A673 (cell line): ENCODE measurements around the gene GON4L. TPM values are rescaled to one million over a fixed set of nuclear protein-coding genes. Genes with fewer than 3 reads are reported as not detected.
"Not testable (repeated sequence)": the region's sequence is repeated elsewhere in the genome, so short reads cannot be mapped to it uniquely, and the experiment has no call there.

Source experiments
- BruUV-seq: library from RNA; stranded (reverse); fragments of 400-500 nt; replicated peaks from 2 replicates; lab custom pipeline; 2021; lab: Mats Ljungman, UMichigan
- CTCF ChIA-PET: fragments of 300-600 bp; sonication (Branson Sonifier 250); formaldehyde crosslinking; loops from one replicate; lab custom pipeline; 2022; ENCODE audit warnings: antibody characterized with exemption; lab: Charles Lee
- POLR2A ChIA-PET: fragments of 300-600 bp; sonication (Branson Sonifier 250); formaldehyde crosslinking; loops from one replicate; lab custom pipeline; 2022; ENCODE audit warnings: antibody characterized with exemption; ENCODE audit not compliant: low non-redundant PET; lab: Charles Lee
- DNase-seq: peaks from one replicate; pipeline ENCODE4 v3.0.0-alpha.2; 2015; ENCODE audit warnings: low spot score
- H3K27ac ChIP-seq: fragments of 200-600 bp; sonication (generic); 2 replicates; pipeline ENCODE4 v1.5.1; 2016; ENCODE audit warnings: mixed run types, low read depth, mild to moderate bottlenecking, mixed read lengths, antibody characterized with exemption, low read length; ENCODE audit not compliant: poor library complexity, severe bottlenecking
- H3K27me3 ChIP-seq: fragments of 200-600 bp; sonication (generic); replicated peaks from 2 replicates; pipeline ENCODE4 v1.6.1; 2017; ENCODE audit warnings: mixed run types, low read depth, mild to moderate bottlenecking, mixed read lengths, antibody characterized with exemption, low read length; ENCODE audit not compliant: insufficient read depth, poor library complexity
- H3K36me3 ChIP-seq: fragments of 200-600 bp; sonication (generic); 2 replicates; pipeline ENCODE4 v1.6.1; 2016; ENCODE audit warnings: mixed run types, mild to moderate bottlenecking, mixed read lengths, antibody characterized with exemption, low read length; ENCODE audit not compliant: insufficient read depth, poor library complexity, severe bottlenecking
- H3K4me1 ChIP-seq: fragments of 200-600 bp; sonication (generic); 2 replicates; pipeline ENCODE4 v1.6.1; 2017; ENCODE audit warnings: mixed run types, mild to moderate bottlenecking, mixed read lengths, antibody characterized with exemption, low read length; ENCODE audit not compliant: insufficient read depth, poor library complexity, severe bottlenecking
- H3K4me3 ChIP-seq: fragments of 200-600 bp; sonication (generic); 2 replicates; pipeline ENCODE4 v1.5.1; 2016; ENCODE audit warnings: low read depth, mixed run types, mild to moderate bottlenecking, mixed read lengths, low read length; ENCODE audit not compliant: poor library complexity, severe bottlenecking
- H3K9me3 ChIP-seq: fragments of 200-600 bp; sonication (generic); 2 replicates; pipeline ENCODE4 v1.6.1; 2016; ENCODE audit warnings: mixed run types, low read depth, mild to moderate bottlenecking, mixed read lengths, antibody characterized with exemption, low read length; ENCODE audit not compliant: poor library complexity, severe bottlenecking
- EZH2 ChIP-seq: fragments of 200-600 bp; sonication (generic); IDR thresholded peaks from 2 replicates; pipeline ENCODE4 v1.6.1; 2017; ENCODE audit warnings: borderline replicate concordance, low read depth, mild to moderate bottlenecking, mixed read lengths, antibody characterized with exemption, low read length; ENCODE audit not compliant: poor library complexity, severe bottlenecking
- intact Hi-C: fragments of 100-400 bp; cut with micrococcal nuclease; formaldehyde crosslinking; loops from one replicate; pipeline ENCODE4 v1.10.0; 2022; ENCODE audit not compliant: unreplicated experiment
- total RNA-seq: library from RNA; stranded (reverse); gene quantifications from 2 replicates; pipeline ENCODE4 v1.2.3, GENCODE V29; 2021
- TF ChIP-seq, protein P1 (sequence below): fragments of 300-800, 200-600 bp; sonication (generic); conservative IDR thresholded peaks from 2 replicates; pipeline ENCODE4 v1.5.1; 2017; ENCODE audit warnings: low read depth, mild to moderate bottlenecking, antibody characterized with exemption, low read length, moderate library complexity, mixed read lengths

GON4L gene
- total RNA-seq, 1 experiment from 2014 or later: 55.7 TPM

DNA sequence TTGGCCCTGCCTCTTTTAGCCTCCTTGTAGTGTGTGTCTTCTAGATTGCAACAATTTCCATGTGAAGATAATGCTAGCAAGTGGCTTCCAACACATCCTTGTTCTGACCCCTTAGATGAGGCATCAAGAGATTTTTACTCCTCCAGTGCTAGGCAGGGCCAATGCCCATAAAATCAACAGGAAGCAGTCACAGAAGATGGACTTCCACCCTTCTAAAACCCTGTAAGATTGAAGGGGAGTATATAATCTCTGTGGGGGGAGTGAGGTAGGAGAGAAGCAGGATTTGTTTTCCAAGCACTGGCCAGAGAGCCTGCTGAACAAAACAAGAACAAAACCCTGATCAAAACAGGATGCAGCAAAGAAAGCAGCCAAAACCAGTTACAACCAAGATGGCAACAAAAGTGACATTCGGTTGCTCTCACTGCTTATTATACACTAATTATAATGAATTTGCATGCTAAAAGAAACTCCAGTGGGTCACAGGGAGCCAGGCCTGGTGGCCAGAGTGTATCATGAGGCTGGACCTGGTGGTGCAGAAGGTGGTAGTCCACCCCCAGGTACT is 12.1 kb downstream of the GON4L start:
- Histone ChIP-seq H3K36me3 (peaks cover 17% of the 10 kb centered on the region), H3K9me3 (no peaks in the 10 kb centered on the region), H3K27me3 (no peaks in the 10 kb centered on the region), H3K27ac (no peak overlapping the region), H3K4me3 (no peak overlapping the region), H3K4me1 (no peaks in the 10 kb centered on the region)
- ChIA-PET CTCF (no interaction called here), POLR2A (no interaction called here)
- BruUV-seq: no TSS peak
- TF ChIP-seq, protein P1, sequence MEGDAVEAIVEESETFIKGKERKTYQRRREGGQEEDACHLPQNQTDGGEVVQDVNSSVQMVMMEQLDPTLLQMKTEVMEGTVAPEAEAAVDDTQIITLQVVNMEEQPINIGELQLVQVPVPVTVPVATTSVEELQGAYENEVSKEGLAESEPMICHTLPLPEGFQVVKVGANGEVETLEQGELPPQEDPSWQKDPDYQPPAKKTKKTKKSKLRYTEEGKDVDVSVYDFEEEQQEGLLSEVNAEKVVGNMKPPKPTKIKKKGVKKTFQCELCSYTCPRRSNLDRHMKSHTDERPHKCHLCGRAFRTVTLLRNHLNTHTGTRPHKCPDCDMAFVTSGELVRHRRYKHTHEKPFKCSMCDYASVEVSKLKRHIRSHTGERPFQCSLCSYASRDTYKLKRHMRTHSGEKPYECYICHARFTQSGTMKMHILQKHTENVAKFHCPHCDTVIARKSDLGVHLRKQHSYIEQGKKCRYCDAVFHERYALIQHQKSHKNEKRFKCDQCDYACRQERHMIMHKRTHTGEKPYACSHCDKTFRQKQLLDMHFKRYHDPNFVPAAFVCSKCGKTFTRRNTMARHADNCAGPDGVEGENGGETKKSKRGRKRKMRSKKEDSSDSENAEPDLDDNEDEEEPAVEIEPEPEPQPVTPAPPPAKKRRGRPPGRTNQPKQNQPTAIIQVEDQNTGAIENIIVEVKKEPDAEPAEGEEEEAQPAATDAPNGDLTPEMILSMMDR: no peak
- no peak for TF ChIP-seq EZH2
- intact Hi-C loops: no loop called here
- DNase-seq: no peak

DNA sequence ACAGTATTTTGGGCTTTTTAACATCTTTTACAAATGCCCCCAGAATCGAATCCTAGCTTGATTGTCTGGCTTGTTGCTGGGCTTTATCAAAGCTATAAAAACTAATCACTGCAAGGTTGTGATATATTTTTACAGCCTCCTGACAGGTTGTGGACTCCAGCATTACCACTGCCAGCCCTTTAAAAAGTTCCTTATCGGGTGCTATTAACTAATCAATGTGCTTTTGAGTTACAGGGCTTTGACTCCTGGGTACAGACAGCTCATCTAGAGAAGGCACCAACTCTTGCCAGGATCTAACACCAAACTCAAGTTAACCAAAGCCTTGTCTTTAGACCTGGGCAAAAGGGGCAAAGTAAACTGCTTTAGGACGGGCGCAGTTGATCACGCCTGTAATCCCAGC is 16.6 kb downstream of the GON4L start:
- intact Hi-C loops: no loop called here

DNA sequence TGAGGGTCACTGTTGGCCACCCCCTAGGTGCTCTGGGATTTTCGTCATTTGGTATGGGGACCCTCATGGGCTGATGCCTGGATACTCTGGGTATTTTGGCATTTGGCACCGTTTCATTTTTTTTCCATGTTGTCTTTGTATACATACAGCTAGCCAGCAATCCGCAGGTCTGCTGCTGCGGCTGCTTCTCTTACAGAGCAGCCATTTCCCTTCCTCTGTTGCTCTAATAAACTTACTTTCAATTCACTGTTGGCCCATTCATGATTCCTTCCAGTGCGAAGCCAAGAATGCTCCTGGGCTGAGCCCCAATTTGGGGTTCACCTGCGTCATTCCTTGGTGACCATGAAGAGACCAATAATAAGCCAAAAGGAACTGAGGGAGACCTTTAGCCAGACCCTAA is 21.5 kb downstream of the GON4L start:
- no peak overlapping the region for H3K4me3 ChIP-seq
- ChIA-PET POLR2A (no interaction called here), CTCF (no interaction called here)
- no peak overlapping the region for H3K27ac ChIP-seq
- DNase-seq: no peak
- no peak for TF ChIP-seq EZH2
- TF ChIP-seq, protein P1: no peak
- intact Hi-C loops: no loop called here
- H3K27me3 ChIP-seq: no peaks in the 10 kb centered on the region
- H3K4me1 ChIP-seq: no peaks in the 10 kb centered on the region
- H3K36me3 ChIP-seq: no peaks in the 10 kb centered on the region
- H3K9me3 ChIP-seq: no peaks in the 10 kb centered on the region
- BruUV-seq: no TSS peak

More for the DNA sequence above, 16.6 kb downstream of the GON4L start:
- no TSS peak for BruUV-seq
- H3K27me3 ChIP-seq: no peaks in the 10 kb centered on the region
- H3K4me3 ChIP-seq: no peak overlapping the region
- CTCF ChIA-PET: no interaction called here
- peaks cover 7% of the 10 kb centered on the region for H3K36me3 ChIP-seq
- no peaks in the 10 kb centered on the region for H3K4me1 ChIP-seq
- H3K9me3 ChIP-seq: no peaks in the 10 kb centered on the region
- no peak for DNase-seq
- TF ChIP-seq EZH2: no peak
- TF ChIP-seq, protein P1: no peak
- POLR2A ChIA-PET: no interaction called here
- no peak overlapping the region for H3K27ac ChIP-seq

DNA sequence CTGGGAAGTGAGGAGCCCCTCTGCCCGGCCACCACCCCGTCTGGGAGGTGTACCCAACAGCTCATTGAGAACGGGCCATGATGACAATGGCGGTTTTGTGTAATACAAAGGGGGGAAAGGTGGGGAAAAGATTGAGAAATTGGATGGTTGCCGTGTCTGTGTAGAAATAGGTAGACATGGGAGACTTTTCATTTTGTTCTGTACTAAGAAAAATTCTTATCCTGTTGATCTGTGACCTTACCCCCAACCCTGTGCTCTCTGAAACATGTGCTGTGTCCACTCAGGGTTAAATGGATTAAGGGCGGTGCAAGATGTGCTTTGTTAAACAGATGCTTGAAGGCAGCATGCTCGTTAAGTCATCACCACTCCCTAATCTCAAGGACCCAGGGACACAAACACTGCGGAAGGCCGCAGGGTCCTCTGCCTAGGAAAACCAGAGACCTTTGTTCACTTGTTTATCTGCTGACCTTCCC is 22.1 kb downstream of the GON4L start:
- intact Hi-C loops, H3K27me3 ChIP-seq, H3K27ac ChIP-seq, POLR2A ChIA-PET, H3K36me3 ChIP-seq, H3K4me1 ChIP-seq, H3K9me3 ChIP-seq, BruUV-seq, CTCF ChIA-PET, H3K4me3 ChIP-seq, DNase-seq: not testable (repeated sequence)
